B cell (primary cell): ENCODE results near the gene GPA33. TPM values are rescaled to one million over a fixed set of nuclear protein-coding genes. Genes with fewer than 3 reads are reported as not detected.

Source experiments
- ATAC-seq: fragments of 200-7000 bp; cut with Tn5 transposase; one replicate; pipeline ENCODE4 v1.10.0; 2021; ENCODE audit warnings: low read depth, mild to moderate bottlenecking, moderate number of reproducible peaks, moderate library complexity
- CTCF ChIA-PET: fragments of 350-600 bp; sonication (Branson Sonifier 250); formaldehyde crosslinking; loops from one replicate; lab custom pipeline; 2021; ENCODE audit warnings: antibody characterized with exemption, inconsistent platforms; lab: Charles Lee
- POLR2A ChIA-PET: fragments of 350-600 bp; sonication (Branson Sonifier 250); formaldehyde crosslinking; loops from one replicate; lab custom pipeline; 2021; ENCODE audit warnings: antibody characterized with exemption; lab: Charles Lee
- DNase-seq: peaks from one replicate; pipeline ENCODE4 v3.0.0; 2013
- H2AFZ ChIP-seq: 2 replicates; pipeline ENCODE4 v1.6.1; 2012; ENCODE audit warnings: mild to moderate bottlenecking, low read depth, low read length; ENCODE audit not compliant: insufficient read depth, poor library complexity, severe bottlenecking
- H3K27ac ChIP-seq, 2 donors: 1 replicate in 1 of 2; 2 replicates in 1 of 2; pipeline ENCODE4 v1.5.1; 2012 to 2013; ENCODE audit warnings: low read length in 2 of 2, mild to moderate bottlenecking in 2 of 2, moderate library complexity in 1 of 2
- H3K27me3 ChIP-seq, 4 experiments: fragments of 200-600 bp in 1 of 4; sonication (generic) in 1 of 4; replicated peaks in 1 of 4; 1 replicate in 2 of 4; 2 replicates in 2 of 4; pipeline versions ENCODE4 v1.6.1 to v1.7.0; 2013 to 2016; ENCODE audit warnings: low read length in 3 of 4, mild to moderate bottlenecking in 2 of 4, mixed read lengths in 1 of 4, moderate library complexity in 1 of 4; ENCODE audit not compliant: insufficient read depth in 4 of 4, control insufficient read depth in 3 of 4; ENCODE audit errors: control extremely low read depth in 1 of 4
- H3K36me3 ChIP-seq, 2 experiments: replicated peaks in 1 of 2; 1 replicate in 1 of 2; 2 replicates in 1 of 2; pipeline versions ENCODE4 v1.6.1 to v1.7.1; 2013; ENCODE audit warnings: low read length in 1 of 2; ENCODE audit not compliant: insufficient read depth in 2 of 2, control insufficient read depth in 1 of 2; ENCODE audit errors: control extremely low read depth in 1 of 2, extremely low read depth in 1 of 2
- H3K4me1 ChIP-seq, 2 donors: fragments of 200-600 bp in 1 of 2; sonication (generic) in 1 of 2; 1 replicate in 1 of 2; 2 replicates in 1 of 2; pipeline versions ENCODE4 v1.5.1 to v1.6.1; 2013 to 2017; ENCODE audit warnings: low read length in 2 of 2; ENCODE audit not compliant: control insufficient read depth in 2 of 2, insufficient read depth in 2 of 2
- H3K4me2 ChIP-seq: replicated peaks from 2 replicates; pipeline ENCODE3; 2012; ENCODE audit warnings: mild to moderate bottlenecking, low read depth, low read length; ENCODE audit not compliant: poor library complexity, severe bottlenecking
- H3K4me3 ChIP-seq, 5 experiments: fragments of 200-600 bp in 1 of 5; sonication (generic) in 1 of 5; 1 replicate in 3 of 5; 2 replicates in 2 of 5; pipeline versions ENCODE4 v1.5.1 to v1.7.0; 2011 to 2016; ENCODE audit warnings: low read length in 4 of 5, mild to moderate bottlenecking in 4 of 5, low read depth in 2 of 5, control low read depth in 1 of 5, moderate library complexity in 1 of 5; ENCODE audit not compliant: insufficient read depth in 1 of 5; ENCODE audit errors: control extremely low read depth in 1 of 5, extremely low read depth in 1 of 5
- H3K79me2 ChIP-seq: fragments of 200-600 bp; sonication (generic); one replicate; pipeline ENCODE4 v1.6.0; 2016; ENCODE audit warnings: low read length; ENCODE audit not compliant: control insufficient read depth, insufficient read depth
- H3K9ac ChIP-seq: fragments of 200-600 bp; sonication (generic); 2 replicates; pipeline ENCODE4 v1.6.1; 2017; ENCODE audit warnings: mild to moderate bottlenecking, low read length, moderate library complexity
- H3K9me3 ChIP-seq, 3 donors: one replicate each; pipeline versions ENCODE4 v1.6.1 to v1.7.1; 2013; ENCODE audit warnings: low read length in 2 of 3; ENCODE audit not compliant: control insufficient read depth in 2 of 3, insufficient read depth in 1 of 3; ENCODE audit errors: control extremely low read depth in 1 of 3
- H4K20me1 ChIP-seq: 2 replicates; pipeline ENCODE4 v1.6.0; 2012; ENCODE audit warnings: mild to moderate bottlenecking, low read length; ENCODE audit not compliant: insufficient read depth, control insufficient read depth, poor library complexity, severe bottlenecking
- H3K27ac Mint-ChIP-seq: one replicate; pipeline ENCODE4 v1.8.0; 2021; ENCODE audit warnings: mixed read lengths
- H3K27me3 Mint-ChIP-seq: one replicate; pipeline ENCODE4 v1.8.0; 2021; ENCODE audit warnings: mixed read lengths
- H3K4me1 Mint-ChIP-seq: one replicate; pipeline ENCODE4 v1.8.0; 2021; ENCODE audit warnings: mixed read lengths
- H3K4me3 Mint-ChIP-seq: one replicate; pipeline ENCODE4 v1.8.0; 2021; ENCODE audit warnings: mixed read lengths
- H3K9me3 Mint-ChIP-seq: one replicate; pipeline ENCODE4 v1.8.0; 2022; ENCODE audit warnings: mixed read lengths; ENCODE audit not compliant: insufficient read depth
- CTCF ChIP-seq: fragments of 200-600 bp; IDR thresholded peaks from one replicate; pipeline ENCODE4 v1.8.0; 2022; ENCODE audit warnings: antibody characterized with exemption, mild to moderate bottlenecking
- EZH2 ChIP-seq: IDR thresholded peaks from 2 replicates; pipeline ENCODE4 v1.6.1; 2012; ENCODE audit warnings: borderline replicate concordance, low read depth, mild to moderate bottlenecking, moderate library complexity, low read length; ENCODE audit not compliant: insufficient read depth, poor library complexity, severe bottlenecking
- WGBS: methylation state at CpG from one replicate; pipeline ENCODE4 v1.1.5; 2013; ENCODE audit warnings: missing lambda C conversion rate; ENCODE audit not compliant: insufficient coverage; 5-methylcytosine and 5-hydroxymethylcytosine counted together
- intact Hi-C: fragments of 100-400 bp; cut with micrococcal nuclease; formaldehyde crosslinking; loops from one replicate; pipeline ENCODE4 v1.10.0; 2022
- polyA plus RNA-seq: library from polyadenylated mRNA; depleted of rRNA; stranded (reverse); fragments of >200 nt; gene quantifications from 2 replicates; pipeline ENCODE4 v1.2.3, GENCODE V29; 2012
- total RNA-seq, 2 donors: library from RNA; stranded (reverse); fragments of 120-200 nt in 1 of 2; gene quantifications; 1 replicate in 1 of 2; 2 replicates in 1 of 2; pipeline versions ENCODE4 v1.2.3 to v1.2.4, GENCODE V29; 2013 to 2022

GPA33 gene
- total and polyA plus RNA-seq, 2 donors (not counting 1 experiment from before 2014, with no cell fraction given) = 0.91 to 2.4 TPM

GRCh38 chr1:167121375-167122120, 31.4 kb upstream of the GPA33 start:
- POLR2A ChIA-PET = interaction anchor here (0.6 kb wide), 1 partner anchor 513 kb away, joined by 3 read pairs; no protein-coding TSS in a partner anchor
- Mint-ChIP-seq H3K27ac (peak overlapping the region; percentile 22), H3K4me1 (peaks cover 4% of the 10 kb centered on the region), H3K4me3 (peak overlapping the region; percentile 84), H3K27me3 (peaks cover 42% of the 10 kb centered on the region), H3K9me3 (no peaks in the 10 kb centered on the region)
- CTCF ChIA-PET = interaction anchor here (0.6 to 1.3 kb wide), 4 partner anchors 10 to 749 kb away, joined by 3 to 5 read pairs (median 4); no protein-coding TSS in a partner anchor
- Histone ChIP-seq H4K20me1 (no peaks in the 10 kb centered on the region), H3K4me2 (peak overlapping the region; percentile 86), H3K9ac (peak overlapping the region; percentile 61), H3K4me1 (peaks cover 8 to 9% of the 10 kb centered on the region in 2 donors), H3K79me2 (no peaks in the 10 kb centered on the region), H3K9me3 (no peaks in the 10 kb centered on the region), H3K27me3 (peaks cover 0 to 23% (median 6%) of the 10 kb centered on the region in 4 experiments), H2AFZ (peak overlapping the region; percentile 80), H3K4me3 (peak overlapping the region in 4 of 5 experiments; percentile 16 to 59 (median 46)), H3K27ac (no peak overlapping the region), H3K36me3 (no peaks in the 10 kb centered on the region)
- ATAC-seq (no peak), DNase-seq (peak; percentile 34)
- TF ChIP-seq EZH2 (no peak), CTCF (no peak)
- intact Hi-C loops = no loop called here
- 11% methylated on average over 41 of the region's 47 CpGs for WGBS

- Histone ChIP-seq H3K27me3 (peaks cover 0 to 23% (median 6%) of the 10 kb centered on the region in 4 experiments), H3K4me3 (peak overlapping the region in 4 of 5 experiments; percentile 16 to 59 (median 46)), H4K20me1 (no peaks in the 10 kb centered on the region), H3K79me2 (no peaks in the 10 kb centered on the region), H3K9ac (peak overlapping the region; percentile 61), H3K4me1 (peaks cover 8 to 9% of the 10 kb centered on the region in 2 donors), H3K4me2 (peak overlapping the region; percentile 86), H3K27ac (no peak overlapping the region), H3K9me3 (no peaks in the 10 kb centered on the region), H2AFZ (peak overlapping the region; percentile 80), H3K36me3 (no peaks in the 10 kb centered on the region)
- Mint-ChIP-seq H3K27me3 (peaks cover 39% of the 10 kb centered on the region), H3K27ac (no peak overlapping the region), H3K9me3 (no peaks in the 10 kb centered on the region), H3K4me1 (peaks cover 4% of the 10 kb centered on the region), H3K4me3 (peak overlapping the region; percentile 84)
- no peak for TF ChIP-seq EZH2
- TF ChIP-seq CTCF = no peak
- WGBS = 37% methylated on average over 5 of the region's 13 CpGs
- intact Hi-C loops = no loop called here
- no peak for DNase-seq
- POLR2A ChIA-PET = interaction anchor here (0.6 kb wide), 1 partner anchor 514 kb away, joined by 3 read pairs; no protein-coding TSS in a partner anchor
- CTCF ChIA-PET = interaction anchor here (0.7 kb wide), 2 partner anchors 39 to 56 kb away, joined by 3 to 5 read pairs; no protein-coding TSS in a partner anchor
- ATAC-seq = no peak
Observed at GRCh38 chr1:167120899-167121298, 30.7 kb upstream of the GPA33 start.
